Measurements from ENCODE around the gene ASPHD2.
"Not testable (repeated sequence)": the region's sequence is repeated elsewhere in the genome, so short reads cannot be mapped to it uniquely, and the experiment has no call there.

Gene ASPHD2

GRCh38 chr22:26398741-26399153, 30.3 kb upstream of the ASPHD2 start:
- Histone ChIP-seq H3K9ac (ENCODE audit: low read length) (no peak overlapping the region), H3K4me3 (ENCODE audit: low read length) (no peak overlapping the region), H3K27me3 (ENCODE audit: control insufficient read depth, insufficient read depth, low read length) (no peaks in the 10 kb centered on the region), H3K36me3 (ENCODE audit: control insufficient read depth, insufficient read depth, low read length) (no peaks in the 10 kb centered on the region), H3K4me1 (ENCODE audit: control insufficient read depth, insufficient read depth, low read length) (no peaks in the 10 kb centered on the region), H3K9me3 (ENCODE audit: control insufficient read depth, low read length) (no peaks in the 10 kb centered on the region)

GRCh38 chr22:26399289-26399688, 29.8 kb upstream of the ASPHD2 start:
- no peak overlapping the region for H3K9ac ChIP-seq (ENCODE audit: low read length)
- H3K4me3 ChIP-seq (ENCODE audit: low read length), result no peak overlapping the region
- no peaks in the 10 kb centered on the region for H3K4me1 ChIP-seq (ENCODE audit: control insufficient read depth, insufficient read depth, low read length)
- no peaks in the 10 kb centered on the region for H3K27me3 ChIP-seq (ENCODE audit: control insufficient read depth, insufficient read depth, low read length)
- H3K36me3 ChIP-seq (ENCODE audit: control insufficient read depth, insufficient read depth, low read length), result no peaks in the 10 kb centered on the region
- H3K9me3 ChIP-seq (ENCODE audit: control insufficient read depth, low read length), result no peaks in the 10 kb centered on the region

- H3K4me1 ChIP-seq (ENCODE audit: control insufficient read depth, insufficient read depth, low read length), result no peaks in the 10 kb centered on the region
- H3K27me3 ChIP-seq (ENCODE audit: control insufficient read depth, insufficient read depth, low read length), result no peaks in the 10 kb centered on the region
- no peak overlapping the region for H3K9ac ChIP-seq (ENCODE audit: low read length)
- H3K36me3 ChIP-seq (ENCODE audit: control insufficient read depth, insufficient read depth, low read length), result no peaks in the 10 kb centered on the region
- no peaks in the 10 kb centered on the region for H3K9me3 ChIP-seq (ENCODE audit: control insufficient read depth, low read length)
- no peak overlapping the region for H3K4me3 ChIP-seq (ENCODE audit: low read length)
Observed at GRCh38 chr22:26401726-26402125, 27.3 kb upstream of the ASPHD2 start.

- no peak overlapping the region for H3K9ac ChIP-seq (ENCODE audit: low read length)
- no peak overlapping the region for H3K4me3 ChIP-seq (ENCODE audit: low read length)
- no peaks in the 10 kb centered on the region for H3K9me3 ChIP-seq (ENCODE audit: control insufficient read depth, low read length)
- no peaks in the 10 kb centered on the region for H3K36me3 ChIP-seq (ENCODE audit: control insufficient read depth, insufficient read depth, low read length)
- H3K27me3 ChIP-seq (ENCODE audit: control insufficient read depth, insufficient read depth, low read length), result no peaks in the 10 kb centered on the region
- no peaks in the 10 kb centered on the region for H3K4me1 ChIP-seq (ENCODE audit: control insufficient read depth, insufficient read depth, low read length)
Observed at GRCh38 chr22:26404851-26405421, 24.1 kb upstream of the ASPHD2 start.

- Histone ChIP-seq H3K4me1 (ENCODE audit: control insufficient read depth, insufficient read depth, low read length) (no peaks in the 10 kb centered on the region), H3K4me3 (ENCODE audit: low read length) (no peak overlapping the region), H3K9ac (ENCODE audit: low read length) (no peak overlapping the region), H3K27me3 (ENCODE audit: control insufficient read depth, insufficient read depth, low read length) (no peaks in the 10 kb centered on the region), H3K36me3 (ENCODE audit: control insufficient read depth, insufficient read depth, low read length) (no peaks in the 10 kb centered on the region), H3K9me3 (ENCODE audit: control insufficient read depth, low read length) (no peaks in the 10 kb centered on the region)
Observed at GRCh38 chr22:26406118-26406517, 22.9 kb upstream of the ASPHD2 start.

- not testable (repeated sequence) for H3K4me1 ChIP-seq (ENCODE audit: control insufficient read depth, insufficient read depth, low read length); H3K27me3 ChIP-seq (ENCODE audit: control insufficient read depth, insufficient read depth, low read length); H3K36me3 ChIP-seq (ENCODE audit: control insufficient read depth, insufficient read depth, low read length); H3K4me3 ChIP-seq (ENCODE audit: low read length); H3K9ac ChIP-seq (ENCODE audit: low read length); H3K9me3 ChIP-seq (ENCODE audit: control insufficient read depth, low read length)
Observed at GRCh38 chr22:26408562-26409220, 20.4 kb upstream of the ASPHD2 start.

- H3K4me3 ChIP-seq (ENCODE audit: low read length), result no peak overlapping the region
- H3K9ac ChIP-seq (ENCODE audit: low read length), result no peak overlapping the region
- no peaks in the 10 kb centered on the region for H3K9me3 ChIP-seq (ENCODE audit: control insufficient read depth, low read length)
- H3K36me3 ChIP-seq (ENCODE audit: control insufficient read depth, insufficient read depth, low read length), result no peaks in the 10 kb centered on the region
- H3K27me3 ChIP-seq (ENCODE audit: control insufficient read depth, insufficient read depth, low read length), result peaks cover 4% of the 10 kb centered on the region
- H3K4me1 ChIP-seq (ENCODE audit: control insufficient read depth, insufficient read depth, low read length), result no peaks in the 10 kb centered on the region
Observed at GRCh38 chr22:26409719-26410335, 19.2 kb upstream of the ASPHD2 start.

GRCh38 chr22:26410386-26410785, 18.7 kb upstream of the ASPHD2 start:
- peaks cover 4% of the 10 kb centered on the region for H3K27me3 ChIP-seq (ENCODE audit: control insufficient read depth, insufficient read depth, low read length)
- no peaks in the 10 kb centered on the region for H3K4me1 ChIP-seq (ENCODE audit: control insufficient read depth, insufficient read depth, low read length)
- no peak overlapping the region for H3K4me3 ChIP-seq (ENCODE audit: low read length)
- H3K9me3 ChIP-seq (ENCODE audit: control insufficient read depth, low read length), result no peaks in the 10 kb centered on the region
- no peak overlapping the region for H3K9ac ChIP-seq (ENCODE audit: low read length)
- H3K36me3 ChIP-seq (ENCODE audit: control insufficient read depth, insufficient read depth, low read length), result no peaks in the 10 kb centered on the region

GRCh38 chr22:26414347-26414746, 14.7 kb upstream of the ASPHD2 start:
- H3K9ac ChIP-seq (ENCODE audit: low read length), result no peak overlapping the region
- no peak overlapping the region for H3K4me3 ChIP-seq (ENCODE audit: low read length)
- no peaks in the 10 kb centered on the region for H3K9me3 ChIP-seq (ENCODE audit: control insufficient read depth, low read length)
- H3K36me3 ChIP-seq (ENCODE audit: control insufficient read depth, insufficient read depth, low read length), result no peaks in the 10 kb centered on the region
- no peaks in the 10 kb centered on the region for H3K4me1 ChIP-seq (ENCODE audit: control insufficient read depth, insufficient read depth, low read length)
- H3K27me3 ChIP-seq (ENCODE audit: control insufficient read depth, insufficient read depth, low read length), result peaks cover 13% of the 10 kb centered on the region

GRCh38 chr22:26416256-26416655, 12.8 kb upstream of the ASPHD2 start:
- Histone ChIP-seq H3K9ac (ENCODE audit: low read length) (no peak overlapping the region), H3K27me3 (ENCODE audit: control insufficient read depth, insufficient read depth, low read length) (peaks cover 13% of the 10 kb centered on the region), H3K4me1 (ENCODE audit: control insufficient read depth, insufficient read depth, low read length) (no peaks in the 10 kb centered on the region), H3K4me3 (ENCODE audit: low read length) (no peak overlapping the region), H3K36me3 (ENCODE audit: control insufficient read depth, insufficient read depth, low read length) (no peaks in the 10 kb centered on the region), H3K9me3 (ENCODE audit: control insufficient read depth, low read length) (no peaks in the 10 kb centered on the region)

GRCh38 chr22:26416670-26417276, 12.3 kb upstream of the ASPHD2 start:
- peaks cover 13% of the 10 kb centered on the region for H3K27me3 ChIP-seq (ENCODE audit: control insufficient read depth, insufficient read depth, low read length)
- no peak overlapping the region for H3K4me3 ChIP-seq (ENCODE audit: low read length)
- no peak overlapping the region for H3K9ac ChIP-seq (ENCODE audit: low read length)
- no peaks in the 10 kb centered on the region for H3K4me1 ChIP-seq (ENCODE audit: control insufficient read depth, insufficient read depth, low read length)
- H3K9me3 ChIP-seq (ENCODE audit: control insufficient read depth, low read length), result no peaks in the 10 kb centered on the region
- H3K36me3 ChIP-seq (ENCODE audit: control insufficient read depth, insufficient read depth, low read length), result no peaks in the 10 kb centered on the region

- H3K27me3 ChIP-seq (ENCODE audit: control insufficient read depth, insufficient read depth, low read length), result peaks cover 10% of the 10 kb centered on the region
- no peaks in the 10 kb centered on the region for H3K36me3 ChIP-seq (ENCODE audit: control insufficient read depth, insufficient read depth, low read length)
- no peaks in the 10 kb centered on the region for H3K9me3 ChIP-seq (ENCODE audit: control insufficient read depth, low read length)
- H3K4me3 ChIP-seq (ENCODE audit: low read length), result no peak overlapping the region
- H3K9ac ChIP-seq (ENCODE audit: low read length), result no peak overlapping the region
- no peaks in the 10 kb centered on the region for H3K4me1 ChIP-seq (ENCODE audit: control insufficient read depth, insufficient read depth, low read length)
Observed at GRCh38 chr22:26417406-26417805, 11.7 kb upstream of the ASPHD2 start.
